ENCODE data around the gene SH2D6. TPM values are rescaled to one million over a fixed set of nuclear protein-coding genes. Genes with fewer than 3 reads are reported as not detected.
A peak's percentile ranks its signal among the peaks of the same experiment; 100 is the strongest.
"Not testable (repeated sequence)": the region's sequence is repeated elsewhere in the genome, so short reads cannot be mapped to it uniquely, and the experiment has no call there.

Gene SH2D6
- total and polyA plus RNA-seq, 5 experiments from 2014 or later, result 1.3 to 2.2 TPM; not detected in 3

DNA sequence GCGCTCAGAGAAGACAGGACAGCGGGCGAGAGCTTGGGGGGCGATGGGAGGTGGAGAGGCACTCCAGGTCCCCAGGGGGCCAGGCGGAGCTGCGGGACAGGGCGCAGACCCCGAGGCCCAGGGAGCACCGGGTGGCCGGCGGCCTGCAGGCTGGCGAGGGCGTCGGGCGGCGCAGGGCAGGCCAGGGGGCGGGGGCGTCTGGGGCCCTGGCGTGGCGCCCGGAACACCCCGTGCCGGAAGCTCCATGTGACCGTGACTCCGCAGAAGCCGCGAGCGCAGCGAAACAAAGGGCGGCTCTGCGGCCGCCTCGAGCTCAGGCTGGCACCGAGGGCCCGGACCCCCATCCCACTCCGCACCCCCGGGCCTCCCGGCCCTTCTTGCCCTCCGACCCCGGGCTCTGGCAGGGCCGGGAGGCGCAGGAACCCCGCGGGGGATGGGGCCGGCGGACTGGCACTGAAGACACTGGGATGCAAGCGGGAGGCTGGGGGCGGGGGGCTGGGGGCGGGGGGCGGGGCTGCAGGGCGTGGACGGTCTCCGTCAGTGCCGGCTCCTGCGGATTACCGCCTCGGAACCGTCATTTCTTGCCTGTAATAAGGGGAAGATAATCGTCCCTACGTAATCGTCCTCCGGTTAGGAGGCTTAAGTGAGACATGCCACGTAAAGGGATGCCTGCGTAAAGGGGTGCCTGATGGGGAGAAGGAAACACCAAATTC lies 19.1 kb downstream of the SH2D6 start:
- Mint-ChIP-seq H3K36me3 (no peaks in the 10 kb centered on the region), H3K9me3 (no peaks in the 10 kb centered on the region), H3K27me3 (no peaks in the 10 kb centered on the region), H3K4me3 (peak overlapping the region; percentile 78 to 98 (median 89)), H3K27ac (peak overlapping the region; percentile 89 to 97 (median 95)), H3K4me1 (peaks cover 13 to 43% (median 41%) of the 10 kb centered on the region in 4 donors)
- ATAC-seq (peak; percentile 88 to 92), DNase-seq (peak; percentile 57 to 83 (median 72))
- POLR2A ChIA-PET, result interaction anchor here (0.6 to 11.5 kb wide), 14 partner anchors 9 to 174 kb away, joined by 3 to 119 read pairs (median 6); partner anchors contain the start of genes C2orf68, ELMOD3, GGCX and MAT2A

DNA sequence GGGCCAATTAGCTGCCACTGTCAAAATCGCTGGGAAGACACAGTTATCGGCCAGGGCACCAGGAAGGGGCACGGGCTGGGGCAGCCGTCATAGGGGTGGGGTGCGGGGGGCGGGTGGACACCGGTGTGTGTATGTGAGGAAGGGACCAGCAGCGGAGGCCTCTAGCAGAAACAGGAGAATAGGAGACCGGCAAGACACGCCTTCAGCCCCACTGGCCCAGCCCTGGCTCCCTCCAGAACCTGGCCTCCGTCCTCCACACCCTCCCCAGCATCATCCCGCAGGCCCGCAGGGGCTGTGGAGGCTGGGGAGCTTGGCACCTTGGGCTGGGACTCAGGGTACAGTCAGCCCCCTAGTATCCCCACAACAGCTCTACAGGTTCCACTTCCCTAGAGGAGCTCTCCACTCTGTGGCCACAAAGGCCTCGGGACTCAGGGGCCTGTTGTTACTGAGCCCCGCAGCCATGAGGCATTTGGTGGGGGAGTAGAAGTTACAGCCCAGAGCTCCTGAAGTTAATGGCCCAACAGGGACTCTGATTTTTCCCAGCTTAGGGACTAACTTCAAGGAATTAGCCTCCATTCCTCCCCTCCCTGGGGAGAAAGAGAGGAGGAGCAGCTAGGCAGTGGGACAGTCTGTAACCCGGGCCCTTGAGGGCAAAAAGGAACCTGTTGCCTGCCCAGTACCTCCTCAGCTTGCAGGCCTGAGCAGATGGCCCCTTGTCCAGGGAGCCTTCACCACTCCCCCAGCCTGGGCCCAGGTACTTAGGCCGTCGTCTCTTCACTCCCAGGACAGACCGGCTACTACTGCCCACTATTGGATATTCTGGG lies 19.9 kb downstream of the SH2D6 start:
- peaks cover 13 to 43% (median 41%) of the 10 kb centered on the region in 4 donors for H3K4me1 Mint-ChIP-seq

DNA sequence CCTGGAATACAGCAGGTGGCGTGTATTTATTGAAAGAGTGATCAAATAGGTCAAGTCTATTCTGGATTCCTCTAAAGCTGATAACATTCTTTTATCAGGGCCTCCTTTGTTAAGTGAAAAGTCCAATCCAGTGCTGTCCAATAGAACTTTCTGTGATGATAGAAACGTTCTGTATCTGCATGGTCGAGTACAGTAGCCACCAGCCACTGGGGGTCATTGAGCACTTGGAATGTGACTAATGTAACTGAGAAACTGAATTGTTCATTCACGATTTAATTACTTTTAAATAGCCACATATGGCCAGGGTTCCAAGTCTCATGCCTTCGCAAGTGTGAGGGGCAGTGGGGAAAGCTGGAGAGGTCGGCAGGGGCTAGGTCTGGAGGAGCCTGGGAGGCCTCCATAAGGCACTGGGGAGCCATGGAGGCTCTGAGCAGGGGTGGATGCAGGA lies 20.5 kb downstream of the SH2D6 start:
- ATAC-seq, result no peak

More for the DNA sequence above, 19.9 kb downstream of the SH2D6 start:
- Mint-ChIP-seq H3K9me3 (no peaks in the 10 kb centered on the region), H3K27ac (peak overlapping the region; percentile 70 to 96 (median 94)), H3K36me3 (no peaks in the 10 kb centered on the region), H3K4me3 (peak overlapping the region; percentile 73 to 90 (median 85)), H3K27me3 (no peaks in the 10 kb centered on the region)
- ATAC-seq (no peak), DNase-seq (no peak)
- POLR2A ChIA-PET, result interaction anchor here (0.6 to 11.5 kb wide), 11 partner anchors 10 to 122 kb away, joined by 3 to 119 read pairs (median 7); partner anchors contain the start of genes ELMOD3, GGCX, MAT2A and RETSAT

DNA sequence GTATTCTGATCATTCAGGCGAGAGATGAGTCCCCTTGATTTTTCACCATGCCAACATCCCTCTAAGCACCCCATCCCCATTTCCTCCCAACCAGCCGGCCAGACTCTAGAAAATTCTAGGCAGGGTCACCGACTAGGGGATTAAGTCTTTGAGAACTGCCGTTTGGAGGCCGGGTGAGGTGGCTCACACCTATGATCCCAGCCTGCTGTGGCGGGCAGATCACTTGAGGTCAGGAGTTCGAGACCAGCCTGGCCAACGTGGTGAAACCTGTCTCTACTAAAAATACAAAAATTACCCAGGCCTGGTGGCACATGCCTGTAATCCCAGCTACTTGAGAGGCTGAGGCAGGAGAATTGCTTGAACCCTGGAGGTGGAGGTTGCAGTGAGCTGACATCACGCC lies 21.1 kb downstream of the SH2D6 start:
- H3K4me3 Mint-ChIP-seq, result peak overlapping the region in 7 of 10 donors; percentile 18 to 81 (median 58)
- not testable (repeated sequence) for DNase-seq, H3K27me3 Mint-ChIP-seq, H3K9me3 Mint-ChIP-seq, H3K36me3 Mint-ChIP-seq, ATAC-seq
- peak overlapping the region in 7 of 10 donors; percentile 48 to 93 (median 86) for H3K27ac Mint-ChIP-seq
- POLR2A ChIA-PET, result interaction anchor here (0.6 to 11.5 kb wide), 2 partner anchors 83 to 100 kb away, joined by 4 to 119 read pairs; partner anchors contain the start of gene MAT2A
- H3K4me1 Mint-ChIP-seq, result peaks cover 13 to 43% (median 41%) of the 10 kb centered on the region in 4 donors

More for the DNA sequence above, 20.5 kb downstream of the SH2D6 start:
- no peaks in the 10 kb centered on the region for H3K36me3 Mint-ChIP-seq
- POLR2A ChIA-PET, result interaction anchor here (2.2 to 11.5 kb wide), 2 partner anchors 19 to 100 kb away, joined by 19 to 119 read pairs; partner anchors contain the start of genes MAT2A and SH2D6
- H3K9me3 Mint-ChIP-seq, result no peaks in the 10 kb centered on the region
- peak overlapping the region in 6 of 10 donors; percentile 48 to 89 (median 71) for H3K27ac Mint-ChIP-seq
- H3K27me3 Mint-ChIP-seq, result no peaks in the 10 kb centered on the region
- peaks cover 13 to 43% (median 41%) of the 10 kb centered on the region in 4 donors for H3K4me1 Mint-ChIP-seq
- no peak for DNase-seq
- H3K4me3 Mint-ChIP-seq, result peak overlapping the region in 7 of 10 donors; percentile 7 to 51 (median 31)

DNA sequence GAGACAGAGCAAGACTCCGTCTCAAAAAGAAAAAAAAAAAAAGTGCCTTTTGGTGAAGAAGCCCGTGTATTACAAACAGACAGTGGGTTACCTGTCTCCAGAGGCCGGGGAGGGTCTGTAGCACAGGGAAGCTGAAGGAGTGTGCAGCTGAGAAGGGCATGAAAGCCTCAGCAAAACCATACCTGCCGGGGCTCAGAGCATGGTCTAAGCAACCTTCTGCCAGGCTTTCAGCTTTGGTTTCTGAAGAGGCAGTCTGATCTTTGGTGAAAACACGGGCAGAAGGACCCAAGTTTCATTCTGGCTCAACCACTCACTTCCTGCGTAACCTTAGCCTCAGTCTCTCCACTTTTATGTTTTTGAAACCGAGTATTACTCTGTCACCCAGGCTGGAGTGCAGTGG lies 21.5 kb downstream of the SH2D6 start:
- no peaks in the 10 kb centered on the region for H3K27me3 Mint-ChIP-seq
- ATAC-seq (no peak), DNase-seq (peak in 1 of 10 donors; percentile 30)
- POLR2A ChIA-PET, result interaction anchor here (0.6 to 11.5 kb wide), 2 partner anchors 84 to 100 kb away, joined by 4 to 119 read pairs; partner anchors contain the start of gene MAT2A
- H3K27ac Mint-ChIP-seq, result peak overlapping the region; percentile 48 to 93 (median 87)
- no peaks in the 10 kb centered on the region for H3K9me3 Mint-ChIP-seq
- H3K4me1 Mint-ChIP-seq, result peaks cover 13 to 43% (median 41%) of the 10 kb centered on the region in 4 donors
- H3K36me3 Mint-ChIP-seq, result no peaks in the 10 kb centered on the region
- H3K4me3 Mint-ChIP-seq, result peak overlapping the region; percentile 36 to 81 (median 66)

DNA sequence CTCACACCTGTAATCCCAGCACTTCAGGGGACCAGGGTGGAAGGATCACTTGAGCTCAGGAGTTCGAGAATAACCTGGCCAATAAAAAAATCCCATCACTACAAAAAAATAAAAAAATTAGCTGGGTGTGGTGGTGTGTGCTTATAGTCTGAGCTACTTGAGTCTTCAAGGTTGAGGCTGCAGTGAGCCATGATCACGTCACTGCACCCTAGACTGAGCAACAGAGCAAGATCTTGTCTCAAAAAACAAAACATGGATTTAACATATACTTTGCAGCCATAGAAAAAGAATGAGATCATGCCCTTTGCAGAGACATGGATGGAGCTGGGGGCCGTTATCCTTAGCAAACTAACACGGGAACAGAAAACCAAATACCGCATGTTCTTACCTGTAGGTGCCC lies 22.2 kb downstream of the SH2D6 start:
- POLR2A ChIA-PET, result interaction anchor here (11.5 kb wide), 1 partner anchor 99 kb away, joined by 119 read pairs; the partner anchor contains the start of gene MAT2A
- Mint-ChIP-seq H3K9me3 (no peaks in the 10 kb centered on the region), H3K4me1 (peaks cover 13 to 42% (median 39%) of the 10 kb centered on the region in 4 donors), H3K27ac (peak overlapping the region in 5 of 10 donors; percentile 7 to 89 (median 48)), H3K36me3 (no peaks in the 10 kb centered on the region), H3K4me3 (peak overlapping the region in 1 of 10 donors; percentile 4), H3K27me3 (no peaks in the 10 kb centered on the region)
- ATAC-seq (no peak), DNase-seq (peak in 1 of 10 donors; percentile 19)

DNA sequence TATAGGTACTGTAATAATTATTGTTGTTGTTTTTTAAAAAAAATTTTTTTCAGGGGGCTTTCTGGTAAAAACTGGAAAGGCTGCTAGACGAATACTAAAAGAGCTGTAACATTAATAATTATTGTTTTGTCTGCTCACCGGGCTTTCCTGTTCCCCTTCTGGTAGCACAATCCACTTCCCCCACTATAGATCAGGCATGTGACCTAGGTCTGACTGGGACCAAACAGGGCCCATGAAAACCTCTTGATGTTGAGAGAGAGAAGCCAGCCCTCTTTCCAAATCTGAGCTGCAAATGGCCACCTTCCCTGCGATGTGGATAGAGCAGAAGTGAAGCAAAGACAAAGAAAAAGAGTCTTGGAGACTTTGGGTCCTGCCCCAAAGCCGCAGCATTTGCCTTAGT lies 23.4 kb downstream of the SH2D6 start:
- POLR2A ChIA-PET, result interaction anchor here (0.6 to 11.5 kb wide), 2 partner anchors 41 to 98 kb away, joined by 3 to 119 read pairs; partner anchors contain the start of gene MAT2A

DNA sequence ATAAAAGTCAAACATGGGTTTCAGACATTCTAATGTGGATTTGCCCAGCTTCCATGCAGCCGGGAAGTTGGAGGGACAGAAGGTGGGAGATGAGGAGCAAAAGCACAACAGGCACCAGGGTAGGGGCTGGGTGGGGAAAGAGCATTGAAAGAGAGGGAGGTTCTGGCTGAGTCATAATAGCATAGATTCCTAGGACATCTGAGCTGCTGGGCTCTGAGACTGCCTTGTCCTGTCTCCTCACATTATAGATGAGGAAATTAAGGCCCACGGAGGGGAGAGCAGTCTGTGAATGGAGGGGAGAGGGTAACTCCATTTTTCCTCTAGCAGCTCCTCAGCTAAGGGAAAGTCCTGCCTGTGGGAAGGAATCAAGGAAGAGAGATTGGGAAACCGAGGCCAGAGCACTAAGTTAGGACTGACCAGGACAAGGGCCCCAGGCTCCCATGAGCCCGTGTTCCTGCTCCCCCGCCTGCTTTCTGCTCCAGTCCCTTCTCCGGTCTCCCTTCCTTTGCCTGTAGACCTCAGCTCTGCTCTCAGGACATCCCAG lies 26.2 kb downstream of the SH2D6 start:
- POLR2A ChIA-PET, result no interaction called here

More for the DNA sequence above, 23.4 kb downstream of the SH2D6 start:
- no peaks in the 10 kb centered on the region for H3K27me3 Mint-ChIP-seq
- no peak overlapping the region for H3K4me3 Mint-ChIP-seq
- no peak overlapping the region for H3K27ac Mint-ChIP-seq
- H3K4me1 Mint-ChIP-seq, result peaks cover 11 to 35% (median 30%) of the 10 kb centered on the region in 4 donors
- ATAC-seq (no peak), DNase-seq (peak in 1 of 10 donors; percentile 19)
- no peaks in the 10 kb centered on the region for H3K9me3 Mint-ChIP-seq
- H3K36me3 Mint-ChIP-seq, result no peaks in the 10 kb centered on the region

DNA sequence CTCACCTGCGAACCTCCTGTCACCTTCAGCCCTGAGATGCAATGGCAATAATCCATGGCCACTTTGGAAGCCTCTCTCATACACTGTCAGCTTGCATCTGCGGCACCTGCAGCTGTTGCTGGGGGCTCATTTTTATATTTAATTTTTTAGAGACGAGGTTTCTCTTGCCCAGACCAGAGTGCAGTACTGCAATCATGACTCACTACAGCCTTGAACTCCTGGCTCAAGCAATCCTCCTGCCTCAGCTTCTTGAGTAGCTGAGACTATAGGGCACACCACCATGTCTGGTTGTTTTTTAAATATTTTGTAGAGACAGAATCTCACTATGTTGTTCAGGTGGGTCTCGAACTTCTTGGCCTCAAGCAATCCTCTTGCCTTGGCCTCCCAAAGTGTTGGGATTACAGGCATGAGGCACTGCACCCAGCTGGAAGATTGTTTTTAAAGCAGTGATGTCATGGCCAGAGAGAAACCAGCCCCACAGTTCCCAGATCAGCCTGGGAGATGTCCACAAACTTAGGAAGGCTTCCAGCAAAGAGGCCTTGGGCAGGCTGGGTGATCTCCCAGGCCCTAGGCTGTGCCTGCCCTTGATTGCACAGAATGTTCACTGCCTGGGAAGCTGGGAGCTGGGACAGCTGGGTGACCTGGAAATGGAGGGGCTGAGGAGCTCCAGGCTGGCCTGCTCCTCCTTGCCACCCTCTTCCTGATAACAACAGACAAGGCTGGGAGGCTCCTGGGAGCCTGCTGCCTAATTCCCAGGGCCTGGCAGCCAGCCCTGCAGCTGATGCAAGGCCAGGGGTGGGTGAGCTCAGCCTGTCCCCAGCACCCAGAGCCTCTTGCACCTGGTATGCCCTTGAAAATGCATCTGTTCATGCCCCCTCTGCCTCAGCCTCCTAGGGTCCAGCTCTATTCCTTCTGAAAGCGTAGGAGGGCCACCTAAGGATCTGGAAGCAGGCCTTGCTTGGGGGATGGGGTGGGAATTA lies 27.1 kb downstream of the SH2D6 start:
- POLR2A ChIA-PET, result no interaction called here
- no peak for ATAC-seq
- Mint-ChIP-seq H3K4me1 (peaks cover 0 to 4% (median 2%) of the 10 kb centered on the region in 4 donors), H3K27ac (no peak overlapping the region), H3K4me3 (no peak overlapping the region), H3K9me3 (no peaks in the 10 kb centered on the region), H3K36me3 (no peaks in the 10 kb centered on the region), H3K27me3 (no peaks in the 10 kb centered on the region)
- DNase-seq, result peak in 1 of 10 donors; percentile 18

More for the DNA sequence above, 26.2 kb downstream of the SH2D6 start:
- H3K27me3 Mint-ChIP-seq, result no peaks in the 10 kb centered on the region
- H3K4me3 Mint-ChIP-seq, result no peak overlapping the region
- no peaks in the 10 kb centered on the region for H3K36me3 Mint-ChIP-seq
- peak in 1 of 10 donors; percentile 8 for DNase-seq
- no peak for ATAC-seq
- no peak overlapping the region for H3K27ac Mint-ChIP-seq
- peaks cover 2 to 11% (median 7%) of the 10 kb centered on the region in 4 donors for H3K4me1 Mint-ChIP-seq
- H3K9me3 Mint-ChIP-seq, result no peaks in the 10 kb centered on the region

DNA sequence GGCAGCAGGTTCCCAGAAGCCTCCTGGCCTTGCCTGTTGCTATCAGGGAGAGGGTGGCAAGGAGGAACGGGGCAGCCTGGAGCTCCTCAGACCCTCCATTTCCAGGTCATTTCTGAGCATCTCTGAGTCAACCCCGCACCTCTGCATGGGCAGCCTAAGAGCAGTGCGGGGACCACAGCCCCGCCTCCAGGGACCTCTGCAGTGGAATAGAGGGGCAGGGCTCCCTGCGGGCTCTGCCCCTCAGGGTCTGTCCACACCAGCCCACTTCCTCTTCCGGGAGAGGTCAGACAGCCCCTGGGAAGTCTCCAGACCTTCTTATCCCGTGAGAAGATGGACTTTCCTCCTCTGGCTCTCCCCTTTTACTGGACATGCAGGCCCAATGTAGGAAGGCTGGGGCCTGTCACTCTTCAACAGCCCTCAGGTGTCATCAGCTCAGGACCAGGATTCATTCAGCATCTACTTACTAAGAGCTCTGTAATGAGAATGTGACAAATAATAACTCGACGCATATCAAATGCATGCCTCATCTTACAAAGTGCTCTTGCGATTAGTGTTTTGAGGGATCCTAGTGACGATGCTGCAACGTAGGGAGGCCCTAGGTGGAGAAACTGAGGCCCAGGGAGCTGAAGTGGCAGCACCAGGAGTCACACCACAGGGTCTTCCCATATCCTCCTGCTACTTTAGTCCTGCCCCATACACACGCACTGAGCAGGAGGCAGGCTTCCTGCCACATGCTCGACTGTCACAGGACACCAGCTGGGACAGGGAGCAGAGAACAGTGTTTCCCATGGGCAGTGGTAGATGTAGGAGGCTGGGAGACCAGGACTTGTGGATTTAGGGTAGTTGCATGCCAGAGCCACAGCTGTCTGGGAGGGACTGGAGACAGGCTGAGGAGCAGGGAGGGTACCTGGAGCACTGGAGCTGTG lies 28.0 kb downstream of the SH2D6 start:
- no peaks in the 10 kb centered on the region for H3K9me3 Mint-ChIP-seq
- H3K27me3 Mint-ChIP-seq, result no peaks in the 10 kb centered on the region
- no peaks in the 10 kb centered on the region for H3K4me1 Mint-ChIP-seq
- no peaks in the 10 kb centered on the region for H3K36me3 Mint-ChIP-seq
- H3K27ac Mint-ChIP-seq, result peak overlapping the region in 2 of 10 donors; percentile 39 to 62
- POLR2A ChIA-PET, result no interaction called here
- peak in 1 of 10 donors; percentile 41 for DNase-seq
- no peak for ATAC-seq
- no peak overlapping the region for H3K4me3 Mint-ChIP-seq

All from naive thymus-derived CD8-positive, alpha-beta T cell (primary cell).